ENCODE results near the gene SLC10A3. TPM values are rescaled to one million over a fixed set of nuclear protein-coding genes. Genes with fewer than 3 reads are reported as not detected.

The SLC10A3 gene
- total and polyA plus RNA-seq, 10 of the 15 experiments (the other 5 are each of a cell fraction or from before 2014, with no cell fraction given): 1.7 to 23.5 (median 11.0) TPM

DNA sequence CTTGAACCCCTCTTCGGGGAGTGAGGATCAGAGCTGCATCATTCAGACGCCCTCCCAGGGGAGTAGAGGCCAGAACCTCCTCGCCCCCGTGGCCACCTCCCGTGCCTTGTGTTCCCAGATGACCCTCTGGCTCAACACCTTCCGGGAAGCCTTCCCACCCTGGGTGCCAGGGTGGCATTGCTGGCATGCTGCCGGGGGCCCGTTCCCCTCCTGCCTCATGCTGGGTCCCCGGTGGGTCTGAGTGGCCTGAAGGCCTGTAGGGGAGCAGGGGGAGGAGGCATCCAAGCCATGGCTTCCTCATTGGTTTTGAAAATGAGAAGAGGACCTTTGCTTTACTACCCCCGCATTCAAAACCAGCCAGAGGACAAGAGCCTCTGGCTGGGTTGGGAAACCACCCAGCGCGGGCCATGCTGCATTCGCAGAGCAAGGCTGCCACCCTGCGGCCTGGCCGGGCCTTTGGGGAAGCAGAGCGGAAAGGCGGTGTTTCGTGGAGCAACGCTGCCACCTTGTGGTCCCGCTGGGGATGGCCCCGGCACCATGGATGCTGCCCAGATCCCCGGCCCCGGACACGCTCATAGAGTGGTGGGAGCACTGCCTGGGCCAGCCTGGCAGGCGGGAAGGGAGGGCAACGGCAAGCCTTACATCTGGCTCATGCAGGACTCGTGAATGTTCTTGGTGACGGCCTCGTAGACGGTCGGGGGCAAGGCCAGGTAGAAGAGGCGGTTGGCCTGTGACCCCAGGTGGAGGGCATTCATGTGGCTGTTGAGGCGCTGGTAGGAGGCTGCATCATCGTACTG, 44.3 kb upstream of the SLC10A3 start (continued):
- TF ChIP-seq, protein P1, sequence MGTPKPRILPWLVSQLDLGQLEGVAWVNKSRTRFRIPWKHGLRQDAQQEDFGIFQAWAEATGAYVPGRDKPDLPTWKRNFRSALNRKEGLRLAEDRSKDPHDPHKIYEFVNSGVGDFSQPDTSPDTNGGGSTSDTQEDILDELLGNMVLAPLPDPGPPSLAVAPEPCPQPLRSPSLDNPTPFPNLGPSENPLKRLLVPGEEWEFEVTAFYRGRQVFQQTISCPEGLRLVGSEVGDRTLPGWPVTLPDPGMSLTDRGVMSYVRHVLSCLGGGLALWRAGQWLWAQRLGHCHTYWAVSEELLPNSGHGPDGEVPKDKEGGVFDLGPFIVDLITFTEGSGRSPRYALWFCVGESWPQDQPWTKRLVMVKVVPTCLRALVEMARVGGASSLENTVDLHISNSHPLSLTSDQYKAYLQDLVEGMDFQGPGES (IDR thresholded peaks at IDR 0.05): 0 out of 2 replicates have a peak, but pooled peaks have one; percentile 50
- TF ChIP-seq SRF (IDR thresholded peaks at IDR 0.05; ENCODE audit: low read depth in 2 of 2, low read length in 2 of 2) (no peak), TCF12 (IDR thresholded peaks at IDR 0.05; ENCODE audit: low read depth, low read length) (0 out of 2 replicates have a peak, but pooled peaks have one; percentile 40), RB1 (IDR thresholded peaks at IDR 0.05; ENCODE audit: borderline replicate concordance) (peak; percentile 93; the same call in 1 of the 2 replicates), YY1 (IDR thresholded peaks at IDR 0.05; ENCODE audit: low read depth, low read length) (peak; percentile 90), PBX3 (IDR thresholded peaks at IDR 0.05; ENCODE audit: insufficient replicate concordance, low read depth, low read length) (no peak), CREB1 (IDR thresholded peaks at IDR 0.05; ENCODE audit: low read depth) (no peak), CBX5 (IDR thresholded peaks at IDR 0.05; ENCODE audit: low read depth) (peak; percentile 53; the same call in 1 of the 2 replicates), MTA3 (IDR thresholded peaks at IDR 0.05; ENCODE audit: borderline replicate concordance, low read length) (no peak), CEBPB (IDR thresholded peaks at IDR 0.05; ENCODE audit: borderline replicate concordance in 1 of 2, low read depth in 2 of 2, low read length in 2 of 2) (no peak), FOXM1 (IDR thresholded peaks at IDR 0.05; ENCODE audit: low read depth, low read length) (peak; percentile 67; the same call in 1 of the 2 replicates), SIN3A (IDR thresholded peaks at IDR 0.05; ENCODE audit: low read depth, low read length) (0 out of 2 replicates have a peak, but pooled peaks have one; percentile 22), CHD4 (IDR thresholded peaks at IDR 0.05) (no peak)
- TF ChIP-seq, protein P2, sequence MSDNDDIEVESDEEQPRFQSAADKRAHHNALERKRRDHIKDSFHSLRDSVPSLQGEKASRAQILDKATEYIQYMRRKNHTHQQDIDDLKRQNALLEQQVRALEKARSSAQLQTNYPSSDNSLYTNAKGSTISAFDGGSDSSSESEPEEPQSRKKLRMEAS (IDR thresholded peaks at IDR 0.05; ENCODE audit: low read depth, low read length): peak; percentile 59; the same call in 1 of the 2 replicates
- TF ChIP-seq, protein P3, sequence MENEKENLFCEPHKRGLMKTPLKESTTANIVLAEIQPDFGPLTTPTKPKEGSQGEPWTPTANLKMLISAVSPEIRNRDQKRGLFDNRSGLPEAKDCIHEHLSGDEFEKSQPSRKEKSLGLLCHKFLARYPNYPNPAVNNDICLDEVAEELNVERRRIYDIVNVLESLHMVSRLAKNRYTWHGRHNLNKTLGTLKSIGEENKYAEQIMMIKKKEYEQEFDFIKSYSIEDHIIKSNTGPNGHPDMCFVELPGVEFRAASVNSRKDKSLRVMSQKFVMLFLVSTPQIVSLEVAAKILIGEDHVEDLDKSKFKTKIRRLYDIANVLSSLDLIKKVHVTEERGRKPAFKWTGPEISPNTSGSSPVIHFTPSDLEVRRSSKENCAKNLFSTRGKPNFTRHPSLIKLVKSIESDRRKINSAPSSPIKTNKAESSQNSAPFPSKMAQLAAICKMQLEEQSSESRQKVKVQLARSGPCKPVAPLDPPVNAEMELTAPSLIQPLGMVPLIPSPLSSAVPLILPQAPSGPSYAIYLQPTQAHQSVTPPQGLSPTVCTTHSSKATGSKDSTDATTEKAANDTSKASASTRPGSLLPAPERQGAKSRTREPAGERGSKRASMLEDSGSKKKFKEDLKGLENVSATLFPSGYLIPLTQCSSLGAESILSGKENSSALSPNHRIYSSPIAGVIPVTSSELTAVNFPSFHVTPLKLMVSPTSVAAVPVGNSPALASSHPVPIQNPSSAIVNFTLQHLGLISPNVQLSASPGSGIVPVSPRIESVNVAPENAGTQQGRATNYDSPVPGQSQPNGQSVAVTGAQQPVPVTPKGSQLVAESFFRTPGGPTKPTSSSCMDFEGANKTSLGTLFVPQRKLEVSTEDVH (IDR thresholded peaks at IDR 0.05; ENCODE audit: low read depth, partially characterized antibody): no peak
- TF ChIP-seq, protein P4, sequence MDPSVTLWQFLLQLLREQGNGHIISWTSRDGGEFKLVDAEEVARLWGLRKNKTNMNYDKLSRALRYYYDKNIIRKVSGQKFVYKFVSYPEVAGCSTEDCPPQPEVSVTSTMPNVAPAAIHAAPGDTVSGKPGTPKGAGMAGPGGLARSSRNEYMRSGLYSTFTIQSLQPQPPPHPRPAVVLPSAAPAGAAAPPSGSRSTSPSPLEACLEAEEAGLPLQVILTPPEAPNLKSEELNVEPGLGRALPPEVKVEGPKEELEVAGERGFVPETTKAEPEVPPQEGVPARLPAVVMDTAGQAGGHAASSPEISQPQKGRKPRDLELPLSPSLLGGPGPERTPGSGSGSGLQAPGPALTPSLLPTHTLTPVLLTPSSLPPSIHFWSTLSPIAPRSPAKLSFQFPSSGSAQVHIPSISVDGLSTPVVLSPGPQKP (IDR thresholded peaks at IDR 0.05; ENCODE audit: low read depth, low read length): 0 out of 2 replicates have a peak, but pooled peaks have one; percentile 18

Data from GM12878 (cell line).